ENCODE data around the gene C16orf87. TPM values are rescaled to one million over a fixed set of nuclear protein-coding genes. Genes with fewer than 3 reads are reported as not detected.
A peak's percentile ranks its signal among the peaks of the same experiment; 100 is the strongest.

The C16orf87 gene
- total RNA-seq, 6 donors from 2014 or later = 4.2 to 9.5 (median 6.2) TPM

- Histone ChIP-seq H3K36me3 (no peaks in the 10 kb centered on the region), H3K4me1 (no peaks in the 10 kb centered on the region), H3K9me3 (peaks cover 0 to 6% (median 0%) of the 10 kb centered on the region in 4 donors), H3K4me3 (no peak overlapping the region), H3K27ac (no peak overlapping the region), H3K27me3 (no peaks in the 10 kb centered on the region)
- no peak for TF ChIP-seq EP300 (IDR thresholded peaks at IDR 0.05)
- TF ChIP-seq CTCF (IDR thresholded peaks at IDR 0.05) = no peak
- no peak for TF ChIP-seq POLR2A (IDR thresholded peaks at IDR 0.05)
- TF ChIP-seq POLR2AphosphoS5 (IDR thresholded peaks at IDR 0.05) = no peak
- no peak for ATAC-seq (ENCODE audit: low FRiP score in 2 of 2)
- DNase-seq = no peak
- WGBS, 2 donors = 84 to 87% methylated on average over 2 of the region's 2 CpGs
These were observed 48.7 kb downstream of the C16orf87 start for GRCh38 chr16:46782320-46782719.

- TF ChIP-seq EP300 (IDR thresholded peaks at IDR 0.05) (no peak), POLR2AphosphoS5 (IDR thresholded peaks at IDR 0.05) (no peak), CTCF (IDR thresholded peaks at IDR 0.05) (no peak), POLR2A (IDR thresholded peaks at IDR 0.05) (no peak)
- no peaks in the 10 kb centered on the region for H3K9me3 ChIP-seq
- no peak overlapping the region for H3K4me3 ChIP-seq
- ATAC-seq (ENCODE audit: low FRiP score in 2 of 2) = no peak
- H3K27ac ChIP-seq = no peak overlapping the region
- H3K27me3 ChIP-seq = no peaks in the 10 kb centered on the region
- no peaks in the 10 kb centered on the region for H3K36me3 ChIP-seq
- 95% methylated on average over 11 of the region's 12 CpGs; no CpG with 5 or more reads in 1 of the 2 donors for WGBS, 2 donors
- peak in 1 of 2 donors; percentile 42 for DNase-seq
- H3K4me1 ChIP-seq = no peaks in the 10 kb centered on the region
These were observed 53.2 kb downstream of the C16orf87 start for GRCh38 chr16:46777804-46778203.

GRCh38 chr16:46775214-46775613 is 55.8 kb downstream of the C16orf87 start:
- no peaks in the 10 kb centered on the region for H3K4me1 ChIP-seq
- WGBS, 2 donors = 88 to 94% methylated on average over 4 of the region's 4 CpGs
- no peaks in the 10 kb centered on the region for H3K9me3 ChIP-seq
- no peaks in the 10 kb centered on the region for H3K36me3 ChIP-seq
- H3K27ac ChIP-seq = no peak overlapping the region
- H3K27me3 ChIP-seq = no peaks in the 10 kb centered on the region
- DNase-seq = no peak
- TF ChIP-seq EP300 (IDR thresholded peaks at IDR 0.05) = no peak
- no peak for TF ChIP-seq POLR2AphosphoS5 (IDR thresholded peaks at IDR 0.05)
- TF ChIP-seq CTCF (IDR thresholded peaks at IDR 0.05) = no peak
- no peak overlapping the region for H3K4me3 ChIP-seq
- no peak for ATAC-seq (ENCODE audit: low FRiP score in 2 of 2)

- H3K9me3 ChIP-seq = no peaks in the 10 kb centered on the region
- 67 to 70% methylated on average over 3 of the region's 3 CpGs for WGBS, 2 donors
- no peak overlapping the region for H3K27ac ChIP-seq
- ATAC-seq (ENCODE audit: low FRiP score in 2 of 2) (no peak), DNase-seq (no peak)
- TF ChIP-seq EP300 (IDR thresholded peaks at IDR 0.05) = no peak
- TF ChIP-seq CTCF (IDR thresholded peaks at IDR 0.05) = no peak
- no peak for TF ChIP-seq POLR2A (IDR thresholded peaks at IDR 0.05)
- no peak for TF ChIP-seq POLR2AphosphoS5 (IDR thresholded peaks at IDR 0.05)
- no peaks in the 10 kb centered on the region for H3K27me3 ChIP-seq
- H3K4me1 ChIP-seq = no peaks in the 10 kb centered on the region
- no peaks in the 10 kb centered on the region for H3K36me3 ChIP-seq
- no peak overlapping the region for H3K4me3 ChIP-seq
These were observed 56.2 kb downstream of the C16orf87 start for GRCh38 chr16:46774743-46775177.

- DNase-seq (no peak), ATAC-seq (ENCODE audit: low FRiP score in 2 of 2) (no peak)
- Histone ChIP-seq H3K27me3 (no peaks in the 10 kb centered on the region), H3K4me1 (no peaks in the 10 kb centered on the region), H3K36me3 (no peaks in the 10 kb centered on the region), H3K27ac (no peak overlapping the region), H3K4me3 (no peak overlapping the region), H3K9me3 (no peaks in the 10 kb centered on the region)
- WGBS, 2 donors = 76 to 79% methylated on average over 4 of the region's 4 CpGs
- TF ChIP-seq CTCF (IDR thresholded peaks at IDR 0.05) = no peak
- TF ChIP-seq POLR2A (IDR thresholded peaks at IDR 0.05) = no peak
- no peak for TF ChIP-seq POLR2AphosphoS5 (IDR thresholded peaks at IDR 0.05)
- TF ChIP-seq EP300 (IDR thresholded peaks at IDR 0.05) = no peak
These were observed 58.5 kb downstream of the C16orf87 start for GRCh38 chr16:46772463-46772862.

All from upper lobe of left lung (tissue), 6 donors.